ENCODE results near the gene NFX1.
"Not testable (repeated sequence)": the region's sequence is repeated elsewhere in the genome, so short reads cannot be mapped to it uniquely, and the experiment has no call there.

DNA sequence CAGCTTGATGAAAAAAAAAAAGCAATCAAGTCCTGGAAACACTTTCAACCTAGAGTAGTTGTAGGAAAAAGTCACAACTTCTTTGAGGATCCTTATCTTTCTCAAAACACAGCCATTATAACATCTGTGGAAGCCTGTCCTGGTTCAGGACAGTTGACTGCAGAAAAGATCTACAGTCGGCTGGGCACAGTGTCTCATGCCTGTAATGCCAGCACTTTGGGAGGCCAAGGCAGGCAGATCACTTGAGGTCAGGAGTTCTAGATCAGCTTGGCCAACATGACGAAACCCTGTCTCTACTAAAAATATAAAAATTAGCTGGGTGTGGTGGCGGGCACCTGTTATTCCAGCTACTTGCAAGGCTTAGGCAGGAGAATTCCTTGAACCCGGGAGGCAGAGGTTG lies 74.5 kb downstream of the NFX1 start:
- not testable (repeated sequence) for TF ChIP-seq POLR2A, EP300 (IDR thresholded peaks at IDR 0.05)
- TF ChIP-seq, protein P1, sequence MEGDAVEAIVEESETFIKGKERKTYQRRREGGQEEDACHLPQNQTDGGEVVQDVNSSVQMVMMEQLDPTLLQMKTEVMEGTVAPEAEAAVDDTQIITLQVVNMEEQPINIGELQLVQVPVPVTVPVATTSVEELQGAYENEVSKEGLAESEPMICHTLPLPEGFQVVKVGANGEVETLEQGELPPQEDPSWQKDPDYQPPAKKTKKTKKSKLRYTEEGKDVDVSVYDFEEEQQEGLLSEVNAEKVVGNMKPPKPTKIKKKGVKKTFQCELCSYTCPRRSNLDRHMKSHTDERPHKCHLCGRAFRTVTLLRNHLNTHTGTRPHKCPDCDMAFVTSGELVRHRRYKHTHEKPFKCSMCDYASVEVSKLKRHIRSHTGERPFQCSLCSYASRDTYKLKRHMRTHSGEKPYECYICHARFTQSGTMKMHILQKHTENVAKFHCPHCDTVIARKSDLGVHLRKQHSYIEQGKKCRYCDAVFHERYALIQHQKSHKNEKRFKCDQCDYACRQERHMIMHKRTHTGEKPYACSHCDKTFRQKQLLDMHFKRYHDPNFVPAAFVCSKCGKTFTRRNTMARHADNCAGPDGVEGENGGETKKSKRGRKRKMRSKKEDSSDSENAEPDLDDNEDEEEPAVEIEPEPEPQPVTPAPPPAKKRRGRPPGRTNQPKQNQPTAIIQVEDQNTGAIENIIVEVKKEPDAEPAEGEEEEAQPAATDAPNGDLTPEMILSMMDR (IDR thresholded peaks at IDR 0.05): not testable (repeated sequence)
